ENCODE data around the gene EVA1A. TPM values are rescaled to one million over a fixed set of nuclear protein-coding genes. Genes with fewer than 3 reads are reported as not detected.

Gene EVA1A
- not detected for total RNA-seq
- 1 to 10 TPM in 1 of 3 donors, under 1 TPM in 2; 0.20 to 1.1 (median 0.68) TPM for polyA plus RNA-seq
- 0 to 0.52 (median 0.30) reads per million in 6 experiments for total RNA-seq

GRCh38 chr2:75560768-75561565, at the start of gene EVA1A:
Gene EVA1A, minus strand, starts transcription at chr2:75560939. Its CDS starts 42,799 bp downstream, at chr2:75518140.
- H3K9me3 Mint-ChIP-seq = no peaks in the 10 kb centered on the region
- H3K27me3 Mint-ChIP-seq = peaks cover 22 to 48% (median 46%) of the 10 kb centered on the region in 5 donors
- no peaks in the 10 kb centered on the region for H3K36me3 Mint-ChIP-seq
- ATAC-seq = peak; percentile 19 to 39
- DNase-seq = peak in 2 of 10 donors; percentile 8 to 19
- POLR2A ChIA-PET = no interaction called here
- peaks cover 8 to 40% (median 23%) of the 10 kb centered on the region in 4 donors for H3K4me1 Mint-ChIP-seq
- peak within 1 kb of the TSS; percentile 83 to 97 (median 89) for H3K4me3 Mint-ChIP-seq
- peak within 1 kb of the TSS in 4 of 10 donors; percentile 58 to 85 (median 73) for H3K27ac Mint-ChIP-seq

GRCh38 chr2:75609937-75610508, 49.3 kb upstream of the EVA1A start:
- Mint-ChIP-seq H3K36me3 (no peaks in the 10 kb centered on the region), H3K27me3 (peaks cover 41 to 87% (median 64%) of the 10 kb centered on the region in 5 donors), H3K27ac (peak overlapping the region in 1 of 10 donors; percentile 19), H3K4me3 (no peak overlapping the region), H3K4me1 (peaks cover 0 to 2% (median 0%) of the 10 kb centered on the region in 4 donors), H3K9me3 (no peaks in the 10 kb centered on the region)
- ATAC-seq (no peak), DNase-seq (no peak)
- POLR2A ChIA-PET = no interaction called here

GRCh38 chr2:75609334-75609689, 48.6 kb upstream of the EVA1A start:
- ATAC-seq = no peak
- H3K4me3 Mint-ChIP-seq = no peak overlapping the region
- H3K27ac Mint-ChIP-seq = peak overlapping the region in 1 of 10 donors; percentile 53
- POLR2A ChIA-PET = no interaction called here
- peaks cover 0 to 2% (median 0%) of the 10 kb centered on the region in 4 donors for H3K4me1 Mint-ChIP-seq
- H3K9me3 Mint-ChIP-seq = no peaks in the 10 kb centered on the region
- no peaks in the 10 kb centered on the region for H3K36me3 Mint-ChIP-seq
- H3K27me3 Mint-ChIP-seq = peaks cover 43 to 94% (median 69%) of the 10 kb centered on the region in 5 donors
- peak in 1 of 10 donors; percentile 1 for DNase-seq

- Mint-ChIP-seq H3K27ac (no peak overlapping the region), H3K27me3 (peaks cover 44 to 97% (median 71%) of the 10 kb centered on the region in 5 donors), H3K4me3 (peak overlapping the region in 1 of 10 donors; percentile 7), H3K4me1 (peaks cover 0 to 2% (median 0%) of the 10 kb centered on the region in 4 donors), H3K9me3 (no peaks in the 10 kb centered on the region), H3K36me3 (no peaks in the 10 kb centered on the region)
- ATAC-seq = peak; percentile 81 to 91
- POLR2A ChIA-PET = no interaction called here
- DNase-seq = peak; percentile 21 to 69 (median 45)
Observed at GRCh38 chr2:75608684-75609333, 48.1 kb upstream of the EVA1A start.

GRCh38 chr2:75607988-75608683, 47.4 kb upstream of the EVA1A start:
- Mint-ChIP-seq H3K4me1 (peaks cover 0 to 2% (median 0%) of the 10 kb centered on the region in 4 donors), H3K9me3 (no peaks in the 10 kb centered on the region), H3K27ac (no peak overlapping the region), H3K27me3 (peaks cover 44 to 91% (median 71%) of the 10 kb centered on the region in 5 donors), H3K36me3 (no peaks in the 10 kb centered on the region), H3K4me3 (no peak overlapping the region)
- DNase-seq (no peak), ATAC-seq (no peak)
- POLR2A ChIA-PET = no interaction called here

- Mint-ChIP-seq H3K4me3 (no peak overlapping the region), H3K4me1 (peaks cover 0 to under 1% (median 0%) of the 10 kb centered on the region in 4 donors), H3K27ac (no peak overlapping the region), H3K36me3 (no peaks in the 10 kb centered on the region), H3K9me3 (no peaks in the 10 kb centered on the region), H3K27me3 (peaks cover 41 to 84% (median 66%) of the 10 kb centered on the region in 5 donors)
- no peak for DNase-seq
- POLR2A ChIA-PET = no interaction called here
- no peak for ATAC-seq
Observed at GRCh38 chr2:75607400-75607798, 46.7 kb upstream of the EVA1A start.

GRCh38 chr2:75606761-75607399, 46.1 kb upstream of the EVA1A start:
- Mint-ChIP-seq H3K9me3 (no peaks in the 10 kb centered on the region), H3K4me1 (no peaks in the 10 kb centered on the region), H3K27ac (no peak overlapping the region), H3K4me3 (no peak overlapping the region), H3K36me3 (no peaks in the 10 kb centered on the region), H3K27me3 (peaks cover 36 to 78% (median 63%) of the 10 kb centered on the region in 5 donors)
- no peak for DNase-seq
- POLR2A ChIA-PET = no interaction called here
- no peak for ATAC-seq

- peaks cover 33 to 69% (median 62%) of the 10 kb centered on the region in 5 donors for H3K27me3 Mint-ChIP-seq
- no peaks in the 10 kb centered on the region for H3K36me3 Mint-ChIP-seq
- H3K9me3 Mint-ChIP-seq = no peaks in the 10 kb centered on the region
- POLR2A ChIA-PET = no interaction called here
- no peaks in the 10 kb centered on the region for H3K4me1 Mint-ChIP-seq
- no peak overlapping the region for H3K4me3 Mint-ChIP-seq
- H3K27ac Mint-ChIP-seq = no peak overlapping the region
- ATAC-seq = no peak
- no peak for DNase-seq
Observed at GRCh38 chr2:75605770-75606529, 45.2 kb upstream of the EVA1A start.

- Mint-ChIP-seq H3K4me3 (no peak overlapping the region), H3K9me3 (no peaks in the 10 kb centered on the region), H3K36me3 (no peaks in the 10 kb centered on the region), H3K4me1 (no peaks in the 10 kb centered on the region), H3K27me3 (peaks cover 29 to 58% (median 48%) of the 10 kb centered on the region in 5 donors), H3K27ac (no peak overlapping the region)
- DNase-seq (no peak), ATAC-seq (no peak)
- POLR2A ChIA-PET = no interaction called here
Observed at GRCh38 chr2:75604484-75604883, 43.7 kb upstream of the EVA1A start.

- H3K36me3 Mint-ChIP-seq = no peaks in the 10 kb centered on the region
- no peak overlapping the region for H3K4me3 Mint-ChIP-seq
- H3K27me3 Mint-ChIP-seq = peaks cover 23 to 52% (median 39%) of the 10 kb centered on the region in 5 donors
- no peak overlapping the region for H3K27ac Mint-ChIP-seq
- ATAC-seq (no peak), DNase-seq (no peak)
- H3K9me3 Mint-ChIP-seq = no peaks in the 10 kb centered on the region
- POLR2A ChIA-PET = no interaction called here
- H3K4me1 Mint-ChIP-seq = no peaks in the 10 kb centered on the region
Observed at GRCh38 chr2:75603477-75603876, 42.7 kb upstream of the EVA1A start.

GRCh38 chr2:75602724-75603342, 42.1 kb upstream of the EVA1A start:
- peaks cover 18 to 50% (median 33%) of the 10 kb centered on the region in 5 donors for H3K27me3 Mint-ChIP-seq
- no peaks in the 10 kb centered on the region for H3K4me1 Mint-ChIP-seq
- H3K4me3 Mint-ChIP-seq = no peak overlapping the region
- ATAC-seq (no peak), DNase-seq (no peak)
- H3K27ac Mint-ChIP-seq = no peak overlapping the region
- POLR2A ChIA-PET = no interaction called here
- no peaks in the 10 kb centered on the region for H3K36me3 Mint-ChIP-seq
- H3K9me3 Mint-ChIP-seq = no peaks in the 10 kb centered on the region
